GM23338 (cell line): Measurements from ENCODE around the gene FGFR3. TPM values are rescaled to one million over a fixed set of nuclear protein-coding genes. Genes with fewer than 3 reads are reported as not detected.

Experiments used
- ATAC-seq: fragments of 200-7000 bp; cut with Tn5 transposase; 3 replicates; pipeline ENCODE4 v1.9.1; 2020
- DNase-seq: peaks from one replicate; pipeline ENCODE4 v3.0.0-alpha.2; 2015; ENCODE audit warnings: low spot score
- H2AFZ ChIP-seq: fragments of 200-600 bp; sonication (generic); 2 replicates; pipeline ENCODE4 v1.8.0; 2016; ENCODE audit warnings: antibody characterized with exemption, mild to moderate bottlenecking, moderate library complexity
- H3F3A ChIP-seq: fragments of 200-600 bp; sonication (generic); replicated peaks from 2 replicates; pipeline ENCODE4 v1.8.0; 2017; ENCODE audit warnings: antibody characterized with exemption, mixed run types, low read depth
- H3K27ac ChIP-seq: fragments of 200-600 bp; sonication (generic); 2 replicates; pipeline ENCODE4 v1.6.1; 2016; ENCODE audit warnings: low read depth
- H3K27me3 ChIP-seq: fragments of 200-600 bp; sonication (generic); 2 replicates; pipeline ENCODE4 v1.8.0; 2016; ENCODE audit warnings: mild to moderate bottlenecking, mixed run types, moderate library complexity; ENCODE audit not compliant: insufficient read depth
- H3K36me3 ChIP-seq: fragments of 200-600 bp; sonication (generic); 2 replicates; pipeline ENCODE4 v1.8.0; 2016; ENCODE audit warnings: mild to moderate bottlenecking; ENCODE audit not compliant: insufficient read depth
- H3K4me1 ChIP-seq: fragments of 200-600 bp; sonication (generic); 2 replicates; pipeline ENCODE4 v1.8.0; 2016; ENCODE audit warnings: mild to moderate bottlenecking, moderate library complexity; ENCODE audit not compliant: insufficient read depth
- H3K4me2 ChIP-seq: fragments of 200-600 bp; sonication (generic); 2 replicates; pipeline ENCODE4 v1.7.1; 2017; ENCODE audit warnings: mixed run types
- H3K4me3 ChIP-seq: fragments of 200-600 bp; sonication (generic); 2 replicates; pipeline ENCODE4 v1.6.1; 2016; ENCODE audit warnings: mixed run types
- H3K79me2 ChIP-seq: fragments of 200-600 bp; sonication (generic); replicated peaks from 2 replicates; pipeline ENCODE4 v1.8.0; 2017; ENCODE audit warnings: mild to moderate bottlenecking; ENCODE audit not compliant: insufficient read depth
- H3K9me2 ChIP-seq: fragments of 200-600 bp; sonication (generic); 2 replicates; pipeline ENCODE4 v1.8.0; 2017; ENCODE audit not compliant: insufficient read depth
- H4K20me1 ChIP-seq: fragments of 200-600 bp; sonication (generic); replicated peaks from 2 replicates; pipeline ENCODE4 v1.8.0; 2017; ENCODE audit warnings: mild to moderate bottlenecking; ENCODE audit not compliant: insufficient read depth
- H3K27ac Mint-ChIP-seq: 2 replicates; pipeline ENCODE4 v1.8.0; 2020; ENCODE audit warnings: inconsistent platforms, mild to moderate bottlenecking, moderate library complexity, mixed read lengths
- H3K27me3 Mint-ChIP-seq: 3 replicates; pipeline ENCODE4 v1.8.0; 2022; ENCODE audit warnings: low read depth, mild to moderate bottlenecking, moderate library complexity, mixed read lengths, inconsistent platforms; ENCODE audit not compliant: insufficient read depth, poor library complexity
- H3K36me3 Mint-ChIP-seq: 3 replicates; pipeline ENCODE4 v1.8.0; 2021; ENCODE audit warnings: low read depth, mild to moderate bottlenecking, inconsistent platforms, moderate library complexity, mixed read lengths
- H3K4me1 Mint-ChIP-seq: 3 replicates; pipeline ENCODE4 v1.8.0; 2020; ENCODE audit warnings: mild to moderate bottlenecking, inconsistent platforms, mixed read lengths
- H3K4me3 Mint-ChIP-seq: 3 replicates; pipeline ENCODE4 v1.8.0; 2021; ENCODE audit warnings: moderate library complexity, mild to moderate bottlenecking, inconsistent platforms, mixed read lengths
- H3K9me3 Mint-ChIP-seq: 3 replicates; pipeline ENCODE4 v1.8.0; 2020; ENCODE audit warnings: moderate library complexity, mild to moderate bottlenecking, inconsistent platforms, mixed read lengths
- CREB1 ChIP-seq: fragments of 250-450 bp; sonication (Bioruptor Pico); IDR thresholded peaks from 2 replicates; pipeline ENCODE4 v1.5.0; 2020; ENCODE audit warnings: low read depth, mild to moderate bottlenecking, moderate library complexity
- POLR2AphosphoS5 ChIP-seq: IDR thresholded peaks from 2 replicates; pipeline ENCODE4 v1.6.1; 2016; ENCODE audit warnings: antibody characterized with exemption, low read depth
- STAT1 ChIP-seq: IDR thresholded peaks from one replicate; pipeline ENCODE4 v1.6.1; 2016; ENCODE audit warnings: antibody characterized with exemption; ENCODE audit not compliant: unreplicated experiment
- polyA plus RNA-seq: library from polyadenylated mRNA; unstranded; fragments of >200 nt; fragmentation: Nextera tagmentation; extraction: Ambion mirVana; gene quantifications from 2 replicates; pipeline ENCODE4 v1.2.1, GENCODE V29; 2016
- total RNA-seq: library from RNA; depleted of rRNA; stranded (reverse); fragments of >200 nt; shearing (Covaris generic); gene quantifications from 2 replicates; pipeline ENCODE4 v1.2.3, GENCODE V29; 2014
- TF ChIP-seq, protein P1 (sequence below): fragments of 250-450 bp; sonication (Bioruptor Pico); IDR thresholded peaks from 2 replicates; pipeline ENCODE4 v1.5.0; 2020; ENCODE audit warnings: mild to moderate bottlenecking, moderate library complexity
- TF ChIP-seq, protein P2 (sequence below), 2 experiments: fragments of 200-600 bp in 1 of 2; sonication (generic) in 1 of 2; conservative IDR thresholded peaks; 2 replicates each; pipeline versions ENCODE4 v1.5.1 to v1.6.1; 2016 to 2017; ENCODE audit warnings: antibody characterized with exemption in 2 of 2, low read depth in 2 of 2, mild to moderate bottlenecking in 2 of 2, moderate library complexity in 1 of 2
- TF ChIP-seq, protein P3 (sequence below): IDR thresholded peaks from 2 replicates; pipeline ENCODE4 v1.6.1; 2016; ENCODE audit warnings: antibody characterized with exemption

FGFR3 gene
- total and polyA plus RNA-seq, 2 experiments from 2014 or later: 3.6 to 17.4 TPM

DNA sequence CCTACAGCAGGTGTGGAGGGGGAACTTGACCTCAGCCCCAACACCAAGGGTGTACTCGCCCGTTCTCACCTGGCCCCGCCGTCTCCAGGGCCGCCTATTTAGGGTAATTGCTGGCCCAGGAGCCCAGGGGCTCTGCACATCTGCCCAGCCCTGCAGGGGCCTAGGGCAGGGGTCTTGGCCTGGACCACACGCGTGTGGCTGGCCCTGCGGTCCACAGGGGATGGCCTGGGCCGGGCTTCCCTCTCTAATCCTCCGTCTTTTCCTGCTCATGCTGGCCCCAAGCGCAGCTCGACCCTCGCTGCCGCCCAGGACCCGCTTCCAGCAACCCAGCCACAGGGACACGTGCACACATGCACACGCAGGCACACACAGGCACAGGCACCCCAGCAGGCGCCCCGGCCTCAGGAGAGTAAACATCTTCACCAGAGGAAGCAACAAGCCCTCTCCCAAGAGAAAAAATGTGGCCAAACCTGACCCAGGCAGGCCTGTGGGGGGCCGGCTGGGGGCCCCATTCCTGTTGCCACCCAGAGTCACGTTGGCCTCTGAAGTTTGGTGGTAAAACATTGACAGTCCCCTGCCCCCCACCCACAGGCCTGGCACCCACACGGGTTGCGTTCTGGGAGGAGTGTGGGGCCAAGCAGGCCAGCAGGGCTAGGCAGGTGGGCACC lies 24.6 kb upstream of the FGFR3 start (continued):
- TF ChIP-seq, protein P1, sequence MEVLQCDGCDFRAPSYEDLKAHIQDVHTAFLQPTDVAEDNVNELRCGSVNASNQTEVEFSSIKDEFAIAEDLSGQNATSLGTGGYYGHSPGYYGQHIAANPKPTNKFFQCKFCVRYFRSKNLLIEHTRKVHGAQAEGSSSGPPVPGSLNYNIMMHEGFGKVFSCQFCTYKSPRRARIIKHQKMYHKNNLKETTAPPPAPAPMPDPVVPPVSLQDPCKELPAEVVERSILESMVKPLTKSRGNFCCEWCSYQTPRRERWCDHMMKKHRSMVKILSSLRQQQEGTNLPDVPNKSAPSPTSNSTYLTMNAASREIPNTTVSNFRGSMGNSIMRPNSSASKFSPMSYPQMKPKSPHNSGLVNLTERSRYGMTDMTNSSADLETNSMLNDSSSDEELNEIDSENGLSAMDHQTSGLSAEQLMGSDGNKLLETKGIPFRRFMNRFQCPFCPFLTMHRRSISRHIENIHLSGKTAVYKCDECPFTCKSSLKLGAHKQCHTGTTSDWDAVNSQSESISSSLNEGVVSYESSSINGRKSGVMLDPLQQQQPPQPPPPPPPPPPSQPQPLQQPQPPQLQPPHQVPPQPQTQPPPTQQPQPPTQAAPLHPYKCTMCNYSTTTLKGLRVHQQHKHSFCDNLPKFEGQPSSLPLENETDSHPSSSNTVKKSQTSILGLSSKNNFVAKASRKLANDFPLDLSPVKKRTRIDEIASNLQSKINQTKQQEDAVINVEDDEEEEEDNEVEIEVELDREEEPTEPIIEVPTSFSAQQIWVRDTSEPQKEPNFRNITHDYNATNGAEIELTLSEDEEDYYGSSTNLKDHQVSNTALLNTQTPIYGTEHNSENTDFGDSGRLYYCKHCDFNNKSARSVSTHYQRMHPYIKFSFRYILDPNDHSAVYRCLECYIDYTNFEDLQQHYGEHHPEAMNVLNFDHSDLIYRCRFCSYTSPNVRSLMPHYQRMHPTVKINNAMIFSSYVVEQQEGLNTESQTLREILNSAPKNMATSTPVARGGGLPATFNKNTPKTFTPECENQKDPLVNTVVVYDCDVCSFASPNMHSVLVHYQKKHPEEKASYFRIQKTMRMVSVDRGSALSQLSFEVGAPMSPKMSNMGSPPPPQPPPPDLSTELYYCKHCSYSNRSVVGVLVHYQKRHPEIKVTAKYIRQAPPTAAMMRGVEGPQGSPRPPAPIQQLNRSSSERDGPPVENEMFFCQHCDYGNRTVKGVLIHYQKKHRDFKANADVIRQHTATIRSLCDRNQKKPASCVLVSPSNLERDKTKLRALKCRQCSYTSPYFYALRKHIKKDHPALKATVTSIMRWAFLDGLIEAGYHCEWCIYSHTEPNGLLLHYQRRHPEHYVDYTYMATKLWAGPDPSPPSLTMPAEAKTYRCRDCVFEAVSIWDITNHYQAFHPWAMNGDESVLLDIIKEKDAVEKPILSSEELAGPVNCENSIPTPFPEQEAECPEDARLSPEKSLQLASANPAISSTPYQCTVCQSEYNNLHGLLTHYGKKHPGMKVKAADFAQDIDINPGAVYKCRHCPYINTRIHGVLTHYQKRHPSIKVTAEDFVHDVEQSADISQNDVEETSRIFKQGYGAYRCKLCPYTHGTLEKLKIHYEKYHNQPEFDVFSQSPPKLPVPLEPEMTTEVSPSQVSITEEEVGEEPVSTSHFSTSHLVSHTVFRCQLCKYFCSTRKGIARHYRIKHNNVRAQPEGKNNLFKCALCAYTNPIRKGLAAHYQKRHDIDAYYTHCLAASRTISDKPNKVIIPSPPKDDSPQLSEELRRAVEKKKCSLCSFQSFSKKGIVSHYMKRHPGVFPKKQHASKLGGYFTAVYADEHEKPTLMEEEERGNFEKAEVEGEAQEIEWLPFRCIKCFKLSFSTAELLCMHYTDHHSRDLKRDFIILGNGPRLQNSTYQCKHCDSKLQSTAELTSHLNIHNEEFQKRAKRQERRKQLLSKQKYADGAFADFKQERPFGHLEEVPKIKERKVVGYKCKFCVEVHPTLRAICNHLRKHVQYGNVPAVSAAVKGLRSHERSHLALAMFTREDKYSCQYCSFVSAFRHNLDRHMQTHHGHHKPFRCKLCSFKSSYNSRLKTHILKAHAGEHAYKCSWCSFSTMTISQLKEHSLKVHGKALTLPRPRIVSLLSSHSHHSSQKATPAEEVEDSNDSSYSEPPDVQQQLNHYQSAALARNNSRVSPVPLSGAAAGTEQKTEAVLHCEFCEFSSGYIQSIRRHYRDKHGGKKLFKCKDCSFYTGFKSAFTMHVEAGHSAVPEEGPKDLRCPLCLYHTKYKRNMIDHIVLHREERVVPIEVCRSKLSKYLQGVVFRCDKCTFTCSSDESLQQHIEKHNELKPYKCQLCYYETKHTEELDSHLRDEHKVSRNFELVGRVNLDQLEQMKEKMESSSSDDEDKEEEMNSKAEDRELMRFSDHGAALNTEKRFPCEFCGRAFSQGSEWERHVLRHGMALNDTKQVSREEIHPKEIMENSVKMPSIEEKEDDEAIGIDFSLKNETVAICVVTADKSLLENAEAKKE (CRISPR knock-in tag): no peak
- TF ChIP-seq, protein P2, sequence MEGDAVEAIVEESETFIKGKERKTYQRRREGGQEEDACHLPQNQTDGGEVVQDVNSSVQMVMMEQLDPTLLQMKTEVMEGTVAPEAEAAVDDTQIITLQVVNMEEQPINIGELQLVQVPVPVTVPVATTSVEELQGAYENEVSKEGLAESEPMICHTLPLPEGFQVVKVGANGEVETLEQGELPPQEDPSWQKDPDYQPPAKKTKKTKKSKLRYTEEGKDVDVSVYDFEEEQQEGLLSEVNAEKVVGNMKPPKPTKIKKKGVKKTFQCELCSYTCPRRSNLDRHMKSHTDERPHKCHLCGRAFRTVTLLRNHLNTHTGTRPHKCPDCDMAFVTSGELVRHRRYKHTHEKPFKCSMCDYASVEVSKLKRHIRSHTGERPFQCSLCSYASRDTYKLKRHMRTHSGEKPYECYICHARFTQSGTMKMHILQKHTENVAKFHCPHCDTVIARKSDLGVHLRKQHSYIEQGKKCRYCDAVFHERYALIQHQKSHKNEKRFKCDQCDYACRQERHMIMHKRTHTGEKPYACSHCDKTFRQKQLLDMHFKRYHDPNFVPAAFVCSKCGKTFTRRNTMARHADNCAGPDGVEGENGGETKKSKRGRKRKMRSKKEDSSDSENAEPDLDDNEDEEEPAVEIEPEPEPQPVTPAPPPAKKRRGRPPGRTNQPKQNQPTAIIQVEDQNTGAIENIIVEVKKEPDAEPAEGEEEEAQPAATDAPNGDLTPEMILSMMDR (conservative IDR thresholded peaks at IDR 0.05; ENCODE audit: low read depth in 2 of 2): no peak
- TF ChIP-seq POLR2AphosphoS5 (no peak), STAT1 (no peak), CREB1 (CRISPR knock-in tag) (no peak)

DNA sequence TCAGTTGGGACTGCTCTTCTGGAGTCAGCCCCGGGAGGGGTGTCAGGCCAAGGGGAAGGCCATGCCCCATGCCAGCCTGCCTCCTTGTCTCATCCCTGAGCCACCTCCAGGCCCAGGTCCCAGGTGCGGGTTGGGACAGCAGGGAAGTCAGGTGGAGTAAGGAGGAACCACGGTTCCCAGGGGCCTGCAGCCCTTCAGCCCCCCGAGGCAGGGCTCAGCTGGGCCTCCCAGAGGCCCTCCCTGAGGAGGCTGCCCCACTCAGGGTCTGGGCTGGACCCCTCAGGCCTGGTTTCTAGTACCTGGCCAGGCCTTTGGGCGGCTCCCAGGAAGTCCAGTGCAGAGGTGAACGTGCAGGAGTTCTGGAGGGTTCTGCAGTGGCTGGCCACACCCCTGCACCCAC lies 23.4 kb upstream of the FGFR3 start:
- H3K4me1 ChIP-seq: peaks cover 22% of the 10 kb centered on the region
- TF ChIP-seq, protein P1 (CRISPR knock-in tag): no peak
- TF ChIP-seq, protein P3, sequence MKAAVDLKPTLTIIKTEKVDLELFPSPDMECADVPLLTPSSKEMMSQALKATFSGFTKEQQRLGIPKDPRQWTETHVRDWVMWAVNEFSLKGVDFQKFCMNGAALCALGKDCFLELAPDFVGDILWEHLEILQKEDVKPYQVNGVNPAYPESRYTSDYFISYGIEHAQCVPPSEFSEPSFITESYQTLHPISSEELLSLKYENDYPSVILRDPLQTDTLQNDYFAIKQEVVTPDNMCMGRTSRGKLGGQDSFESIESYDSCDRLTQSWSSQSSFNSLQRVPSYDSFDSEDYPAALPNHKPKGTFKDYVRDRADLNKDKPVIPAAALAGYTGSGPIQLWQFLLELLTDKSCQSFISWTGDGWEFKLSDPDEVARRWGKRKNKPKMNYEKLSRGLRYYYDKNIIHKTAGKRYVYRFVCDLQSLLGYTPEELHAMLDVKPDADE: no peak

More for the DNA sequence above, 23.4 kb upstream of the FGFR3 start:
- Mint-ChIP-seq H3K4me1 (peaks cover 12% of the 10 kb centered on the region), H3K36me3 (no peaks in the 10 kb centered on the region), H3K27ac (no peak overlapping the region), H3K4me3 (no peak overlapping the region), H3K9me3 (no peaks in the 10 kb centered on the region; the same call in 2 of the 3 replicates), H3K27me3 (peaks cover 19% of the 10 kb centered on the region)
- Histone ChIP-seq H3K27me3 (no peaks in the 10 kb centered on the region), H2AFZ (no peak overlapping the region), H3K27ac (no peak overlapping the region), H3K4me3 (no peak overlapping the region), H3F3A (no peaks in the 10 kb centered on the region), H3K36me3 (no peaks in the 10 kb centered on the region), H4K20me1 (no peaks in the 10 kb centered on the region), H3K9me2 (no peaks in the 10 kb centered on the region), H3K79me2 (no peaks in the 10 kb centered on the region), H3K4me2 (no peak overlapping the region)
- ATAC-seq (no peak), DNase-seq (no peak)
